Measurements from ENCODE around the gene EIF3J. TPM values are rescaled to one million over a fixed set of nuclear protein-coding genes. Genes with fewer than 3 reads are reported as not detected.
"Not testable (repeated sequence)": the region's sequence is repeated elsewhere in the genome, so short reads cannot be mapped to it uniquely, and the experiment has no call there.

Gene EIF3J
- total RNA-seq, 1 donor = 52.2 TPM

DNA sequence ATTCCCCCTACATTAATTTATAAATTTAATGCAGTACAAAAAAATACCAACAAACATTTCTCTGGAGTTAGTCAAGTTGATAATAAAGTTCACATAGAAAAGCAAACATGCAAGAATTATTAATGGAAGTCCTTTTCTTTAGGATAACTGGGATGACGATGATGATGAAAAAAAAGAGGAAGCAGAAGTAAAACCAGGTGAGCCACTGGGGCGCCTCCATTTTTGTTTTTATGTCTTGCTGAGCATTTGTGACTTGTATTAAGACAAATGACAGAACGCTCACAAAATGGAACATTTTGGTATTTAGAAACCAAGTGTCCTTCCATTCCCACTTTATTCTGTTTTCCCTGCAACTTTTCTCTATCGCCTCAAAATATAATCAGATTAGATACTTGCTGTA, 13.8 kb downstream of the EIF3J start:
- no peak overlapping the region for H3K4me3 ChIP-seq (ENCODE audit: low read depth, low read length)
- DNase-seq (ENCODE audit: low read depth) = no peak
- no peak for TF ChIP-seq CTCF (IDR thresholded peaks at IDR 0.05; ENCODE audit: insufficient read depth, low read depth, low read length)

DNA sequence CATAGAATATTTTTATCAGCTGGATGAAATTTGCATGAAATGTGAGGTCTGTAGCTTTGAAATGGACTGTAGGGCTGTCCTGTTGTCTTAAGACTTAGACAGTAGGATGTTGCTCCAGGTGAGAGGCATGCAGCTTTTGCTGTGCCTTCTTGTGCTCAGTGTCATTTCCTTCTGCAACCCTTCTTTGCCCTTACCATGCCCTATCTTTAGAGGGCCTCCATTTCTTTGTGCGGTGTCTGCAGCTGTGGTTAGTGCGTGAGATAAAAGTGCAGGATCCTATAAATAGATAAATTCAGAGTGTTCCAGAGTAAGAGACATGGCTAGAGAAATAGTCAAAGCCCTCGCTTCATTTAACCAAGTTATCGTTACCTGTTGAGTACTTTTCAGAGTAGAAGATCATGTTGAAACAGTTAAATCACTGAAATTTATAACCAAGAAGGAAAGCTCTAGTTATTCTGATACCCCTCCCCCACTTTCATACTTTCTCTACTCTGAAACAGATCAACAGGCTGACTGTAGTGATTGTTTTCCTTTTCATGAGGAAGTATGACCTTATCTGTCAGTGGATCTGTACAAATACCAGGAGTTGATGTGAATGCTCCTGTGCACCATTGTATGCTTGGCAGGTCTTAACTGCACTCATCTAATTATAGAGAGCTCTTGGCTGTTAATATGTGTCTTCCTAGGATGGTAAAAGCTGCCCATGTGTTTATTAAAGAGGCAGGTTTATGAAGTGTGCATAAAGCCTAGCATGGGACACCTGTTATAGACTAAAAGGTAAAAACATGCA, 18.2 kb downstream of the EIF3J start:
- TF ChIP-seq CTCF (IDR thresholded peaks at IDR 0.05; ENCODE audit: insufficient read depth, low read depth, low read length) = no peak
- DNase-seq (ENCODE audit: low read depth) = peak; percentile 51
- no peak overlapping the region for H3K4me3 ChIP-seq (ENCODE audit: low read depth, low read length)

DNA sequence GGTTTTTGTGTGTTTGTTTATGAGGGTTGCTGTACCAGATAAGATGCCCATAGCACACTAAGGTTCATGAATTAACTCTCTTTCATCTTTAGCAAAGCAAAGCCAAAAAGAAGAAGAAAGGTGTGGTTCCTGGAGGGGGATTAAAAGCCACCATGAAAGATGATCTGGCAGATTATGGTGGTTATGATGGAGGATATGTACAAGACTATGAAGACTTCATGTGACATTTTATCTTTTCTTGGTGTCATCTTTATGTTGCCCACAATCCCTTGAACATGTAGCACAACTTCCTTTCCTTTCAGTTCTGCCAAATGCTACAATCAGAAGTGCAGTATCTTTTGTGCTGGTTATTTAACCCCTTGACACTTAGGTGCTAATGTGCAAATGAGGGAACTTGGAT, 24.0 kb downstream of the EIF3J start:
- not testable (repeated sequence) for DNase-seq (ENCODE audit: low read depth); H3K4me3 ChIP-seq (ENCODE audit: low read depth, low read length)

GRCh38 chr15:44565387-44566154, 28.6 kb downstream of the EIF3J start:
- no peak for DNase-seq (ENCODE audit: low read depth)
- TF ChIP-seq CTCF (IDR thresholded peaks at IDR 0.05; ENCODE audit: insufficient read depth, low read depth, low read length) = no peak
- H3K4me3 ChIP-seq (ENCODE audit: low read depth, low read length) = no peak overlapping the region

GRCh38 chr15:44566155-44566540, 29.2 kb downstream of the EIF3J start:
- no peak for DNase-seq (ENCODE audit: low read depth)
- TF ChIP-seq CTCF (IDR thresholded peaks at IDR 0.05; ENCODE audit: insufficient read depth, low read depth, low read length) = no peak
- no peak overlapping the region for H3K4me3 ChIP-seq (ENCODE audit: low read depth, low read length)

GRCh38 chr15:44568338-44568737, 31.4 kb downstream of the EIF3J start:
- H3K4me3 ChIP-seq (ENCODE audit: low read depth, low read length) = no peak overlapping the region
- no peak for DNase-seq (ENCODE audit: low read depth)
- no peak for TF ChIP-seq CTCF (IDR thresholded peaks at IDR 0.05; ENCODE audit: insufficient read depth, low read depth, low read length)

- H3K4me3 ChIP-seq (ENCODE audit: low read depth, low read length) = no peak overlapping the region
- no peak for DNase-seq (ENCODE audit: low read depth)
- no peak for TF ChIP-seq CTCF (IDR thresholded peaks at IDR 0.05; ENCODE audit: insufficient read depth, low read depth, low read length)
Observed at GRCh38 chr15:44569316-44569715, 32.4 kb downstream of the EIF3J start.

All from fibroblast of villous mesenchyme (primary cell).